VCaP (cell line): ENCODE results near the gene UGT3A2.

Source experiments
- H3K27ac ChIP-seq: fragments of 450-650 bp; 2 replicates; pipeline ENCODE4 v1.5.1; 2017
- CTCF ChIP-seq: fragments of 450-650 bp; conservative IDR thresholded peaks from 2 replicates; pipeline ENCODE4 v1.5.1; 2017; ENCODE audit warnings: mild to moderate bottlenecking, moderate library complexity

UGT3A2 gene

GRCh38 chr5:36059571-36060419 lies 6.9 kb downstream of the UGT3A2 start:
- H3K27ac ChIP-seq, result peak overlapping the region; percentile 45; the same call in 1 of the 2 replicates
- no peak for TF ChIP-seq CTCF

GRCh38 chr5:36058776-36059175 lies 7.9 kb downstream of the UGT3A2 start:
- no peak for TF ChIP-seq CTCF
- H3K27ac ChIP-seq, result peak overlapping the region; percentile 45; the same call in 1 of the 2 replicates

DNA sequence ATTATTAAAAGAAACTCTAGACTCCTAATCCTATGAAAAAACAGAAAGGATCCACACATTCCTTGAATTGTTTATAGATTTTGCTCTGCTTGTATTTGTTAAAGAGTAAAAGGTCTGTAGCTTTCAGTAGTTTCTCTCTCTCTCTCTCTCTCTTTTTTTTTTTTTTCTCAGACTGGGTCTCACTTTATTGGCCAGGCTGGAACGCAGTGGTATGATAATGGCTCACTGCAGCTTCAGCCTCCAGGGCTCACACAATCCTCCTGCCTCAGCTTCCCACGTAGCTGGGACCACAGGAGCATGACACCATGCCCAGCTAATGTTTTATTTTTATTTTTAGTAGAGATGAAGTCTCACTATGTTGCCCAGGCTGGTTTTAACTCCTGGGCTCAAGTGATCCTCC lies 9.3 kb downstream of the UGT3A2 start:
- TF ChIP-seq CTCF, result no peak
- no peak overlapping the region for H3K27ac ChIP-seq

- no peak overlapping the region for H3K27ac ChIP-seq
- no peak for TF ChIP-seq CTCF
These were observed 10.3 kb downstream of the UGT3A2 start for GRCh38 chr5:36056422-36056821.

- no peak for TF ChIP-seq CTCF
- H3K27ac ChIP-seq, result no peak overlapping the region
These were observed 10.7 kb downstream of the UGT3A2 start for GRCh38 chr5:36055984-36056383.

- H3K27ac ChIP-seq, result no peak overlapping the region
- TF ChIP-seq CTCF, result no peak
These were observed 12.0 kb downstream of the UGT3A2 start for GRCh38 chr5:36054647-36055046.

DNA sequence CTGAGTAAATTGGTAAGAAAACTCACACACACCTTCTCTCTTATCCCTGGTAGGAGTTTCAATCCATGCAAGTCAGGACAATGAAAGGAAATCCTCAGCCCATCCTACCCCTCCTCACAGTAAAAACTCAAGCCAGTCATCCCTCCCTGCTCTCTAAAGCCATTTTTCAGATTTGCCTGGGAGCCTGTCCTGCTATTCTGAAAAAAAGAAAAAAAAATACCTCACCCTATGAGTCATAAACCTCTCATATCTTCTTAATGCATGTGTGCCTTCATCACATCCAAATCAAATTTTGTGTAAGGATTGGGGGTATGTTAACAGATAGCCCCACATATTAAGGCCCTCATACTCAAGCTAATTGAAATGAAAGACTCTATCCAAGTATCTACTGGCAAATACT lies 14.1 kb downstream of the UGT3A2 start:
- no peak overlapping the region for H3K27ac ChIP-seq
- no peak for TF ChIP-seq CTCF
